Testis (tissue), 2 donors: Measurements from ENCODE around the gene TEKTIP1.

ENCODE experiments used
- CTCF ChIP-seq, 3 experiments: fragments of 450-650 bp in 2 of 3; fragments of 200-600 bp in 1 of 3; sonication (generic) in 1 of 3; IDR thresholded peaks; one replicate each; pipeline ENCODE4 v1.5.1; 2016 to 2019; ENCODE audit warnings: antibody characterized with exemption in 3 of 3, mild to moderate bottlenecking in 2 of 3, moderate library complexity in 1 of 3
- POLR2A ChIP-seq: fragments of 450-650 bp; IDR thresholded peaks from one replicate; pipeline ENCODE4 v1.6.1; 2017; ENCODE audit warnings: antibody characterized with exemption, mild to moderate bottlenecking, moderate library complexity

GRCh38 chr19:3512562-3513228, 26.3 kb upstream of the TEKTIP1 start:
- TF ChIP-seq CTCF (IDR thresholded peaks at IDR 0.05) (no peak), POLR2A (no peak)
